Naive thymus-derived CD4-positive, alpha-beta T cell (primary cell): ENCODE results near the gene LPP. TPM values are rescaled to one million over a fixed set of nuclear protein-coding genes. Genes with fewer than 3 reads are reported as not detected.
A peak's percentile ranks its signal among the peaks of the same experiment; 100 is the strongest.

Source experiments
- ATAC-seq: fragments of 150-1000 bp; cut with Tn5 transposase; 2 replicates; pipeline ENCODE4 v1.10.0; 2021; ENCODE audit warnings: mild to moderate bottlenecking, moderate library complexity
- CTCF ChIA-PET: fragments of 350-600 bp; sonication (Branson Sonifier 250); formaldehyde crosslinking; loops from one replicate; lab custom pipeline; 2021; ENCODE audit warnings: antibody characterized with exemption; lab: Charles Lee
- POLR2A ChIA-PET: fragments of 350-600 bp; sonication (Branson Sonifier 250); formaldehyde crosslinking; loops from one replicate; lab custom pipeline; 2021; ENCODE audit warnings: antibody characterized with exemption, inconsistent platforms; lab: Charles Lee
- DNase-seq, 9 donors: peaks; one replicate each; pipeline versions ENCODE4 v3.0.0 to v3.0.0-alpha.2; 2020 to 2022; ENCODE audit warnings: mixed read lengths in 1 of 9
- H3K27ac ChIP-seq: one replicate; pipeline ENCODE4 v1.7.0; 2013; ENCODE audit warnings: mild to moderate bottlenecking, low read depth, low read length, moderate library complexity
- H3K27me3 ChIP-seq, 2 donors: one replicate each; pipeline ENCODE4 v1.7.0; 2013; ENCODE audit warnings: low read length in 2 of 2, mild to moderate bottlenecking in 2 of 2, moderate library complexity in 2 of 2; ENCODE audit not compliant: control insufficient read depth in 2 of 2, insufficient read depth in 2 of 2
- H3K36me3 ChIP-seq, 3 experiments: 1 replicate in 2 of 3; 2 replicates in 1 of 3; pipeline ENCODE4 v1.7.0; 2013; ENCODE audit warnings: low read length in 3 of 3, mild to moderate bottlenecking in 3 of 3, moderate library complexity in 1 of 3; ENCODE audit not compliant: insufficient read depth in 3 of 3, control insufficient read depth in 2 of 3
- H3K4me1 ChIP-seq, 2 donors: one replicate each; pipeline ENCODE4 v1.7.0; 2013; ENCODE audit warnings: low read length in 2 of 2, mild to moderate bottlenecking in 2 of 2, moderate library complexity in 1 of 2; ENCODE audit not compliant: control insufficient read depth in 2 of 2, insufficient read depth in 2 of 2
- H3K4me3 ChIP-seq: 2 replicates; pipeline ENCODE4 v1.7.0; 2013; ENCODE audit warnings: mild to moderate bottlenecking, low read length
- H3K9me3 ChIP-seq, 3 experiments: 1 replicate in 2 of 3; 2 replicates in 1 of 3; pipeline ENCODE4 v1.7.0; 2013; ENCODE audit warnings: low read length in 3 of 3; ENCODE audit not compliant: control insufficient read depth in 2 of 3
- H3K27ac Mint-ChIP-seq, 9 donors: one replicate each; pipeline ENCODE4 v1.8.0; 2020 to 2022; ENCODE audit warnings: mixed read lengths in 9 of 9, mild to moderate bottlenecking in 8 of 9, moderate library complexity in 5 of 9, inconsistent platforms in 2 of 9
- H3K27me3 Mint-ChIP-seq, 5 donors: one replicate each; pipeline ENCODE4 v1.8.0; 2021 to 2022; ENCODE audit warnings: mixed read lengths in 5 of 5, mild to moderate bottlenecking in 1 of 5
- H3K36me3 Mint-ChIP-seq, 5 donors: one replicate each; pipeline ENCODE4 v1.8.0; 2020 to 2022; ENCODE audit warnings: mixed read lengths in 5 of 5, mild to moderate bottlenecking in 3 of 5, inconsistent platforms in 1 of 5
- H3K4me1 Mint-ChIP-seq, 7 donors: one replicate each; pipeline ENCODE4 v1.8.0; 2020 to 2022; ENCODE audit warnings: mixed read lengths in 7 of 7, mild to moderate bottlenecking in 3 of 7, inconsistent platforms in 1 of 7
- H3K4me3 Mint-ChIP-seq, 10 donors: one replicate each; pipeline ENCODE4 v1.8.0; 2020 to 2022; ENCODE audit warnings: mild to moderate bottlenecking in 10 of 10, mixed read lengths in 10 of 10, moderate library complexity in 6 of 10, inconsistent platforms in 2 of 10
- H3K9me3 Mint-ChIP-seq, 11 donors: one replicate each; pipeline ENCODE4 v1.8.0; 2020 to 2022; ENCODE audit warnings: mixed read lengths in 11 of 11, mild to moderate bottlenecking in 4 of 11, inconsistent platforms in 1 of 11, moderate library complexity in 1 of 11
- intact Hi-C, 2 donors: fragments of 100-400 bp; cut with micrococcal nuclease; formaldehyde crosslinking; loops; one replicate each; pipeline ENCODE4 v1.15.1; 2023
- polyA plus RNA-seq, 2 donors: library from polyadenylated mRNA; unstranded; fragments of 300-500 nt; fragmentation: Illumina TruSeq; gene quantifications; one replicate each; pipeline ENCODE4 v1.2.3, GENCODE V29; 2021
- total RNA-seq, 6 experiments: library from RNA in 5 of 6; stranded (reverse) in 5 of 6; gene quantifications; 1 replicate in 5 of 6; 2 replicates in 1 of 6; pipeline ENCODE4 v1.2.3 and lab custom pipeline; 2021 to 2026

Gene LPP
- total and polyA plus RNA-seq, 7 experiments from 2014 or later, result 10.3 to 95.2 (median 19.5) TPM

DNA sequence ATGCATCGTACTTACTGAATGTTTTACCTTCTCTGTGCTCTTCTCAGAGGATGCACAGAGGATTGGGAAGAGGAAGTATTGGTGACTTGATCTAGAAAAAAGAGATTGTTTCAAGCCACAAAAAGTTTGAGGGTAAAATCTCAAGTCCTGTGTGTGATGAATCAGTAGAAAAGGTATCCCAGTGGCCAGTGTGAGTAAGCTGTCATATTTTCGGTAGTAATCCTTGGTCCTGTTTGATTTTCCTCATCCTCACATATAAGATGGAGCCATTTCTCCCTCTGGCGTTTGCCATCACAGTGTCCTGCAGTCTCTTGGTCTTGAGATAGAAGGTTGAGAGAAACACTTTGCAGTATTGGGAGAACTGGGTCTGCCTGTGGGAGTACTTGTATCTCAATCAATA is 166.8 kb downstream of the LPP start:
- intact Hi-C loops, result loop anchor here (5.0 to 10.0 kb wide), 4 partner anchors 82 to 518 kb away; partner anchors contain the start of gene LPP (in 1 of the 2)
- Histone ChIP-seq H3K9me3 (no peaks in the 10 kb centered on the region), H3K4me1 (peaks cover 19 to 26% of the 10 kb centered on the region in 2 donors), H3K27me3 (no peaks in the 10 kb centered on the region), H3K4me3 (no peak overlapping the region), H3K36me3 (no peaks in the 10 kb centered on the region), H3K27ac (no peak overlapping the region)
- no peak for ATAC-seq
- Mint-ChIP-seq H3K36me3 (peaks cover 4 to 43% (median 6%) of the 10 kb centered on the region in 5 donors), H3K4me3 (peak overlapping the region in 1 of 10 donors; percentile 37), H3K9me3 (peaks cover 0 to 6% (median 0%) of the 10 kb centered on the region in 11 donors), H3K27me3 (peaks cover 0 to 6% (median 0%) of the 10 kb centered on the region in 5 donors), H3K27ac (peak overlapping the region in 2 of 9 donors; percentile 11 to 59), H3K4me1 (peaks cover 34 to 67% (median 55%) of the 10 kb centered on the region in 7 donors)
- no peak for DNase-seq
- ChIA-PET CTCF (no interaction called here), POLR2A (interaction anchor here (1.4 kb wide), 1 partner anchor 11 kb away, joined by 4 read pairs; no protein-coding TSS in a partner anchor)

DNA sequence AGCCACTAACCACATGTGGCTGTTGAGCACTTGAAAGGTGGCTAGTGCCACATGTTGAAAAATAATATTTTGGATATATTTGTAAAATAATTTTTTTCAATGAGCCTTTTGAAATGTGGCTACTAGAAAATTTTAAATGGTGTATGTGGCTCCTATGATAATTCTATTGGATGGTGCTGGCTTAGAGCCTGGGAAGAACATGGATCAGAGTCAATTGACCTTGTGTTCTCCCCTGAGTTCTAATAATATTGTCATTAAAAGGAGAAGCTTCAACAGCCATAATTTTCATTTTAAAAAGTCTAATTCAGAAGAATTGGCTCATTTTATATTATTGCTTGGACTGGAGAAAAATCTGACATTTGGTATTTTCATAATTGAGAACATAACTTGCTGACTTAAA is 167.3 kb downstream of the LPP start:
- no peak for ATAC-seq
- Histone ChIP-seq H3K36me3 (no peaks in the 10 kb centered on the region), H3K4me1 (peaks cover 19 to 26% of the 10 kb centered on the region in 2 donors), H3K4me3 (no peak overlapping the region), H3K27ac (no peak overlapping the region), H3K9me3 (no peaks in the 10 kb centered on the region), H3K27me3 (no peaks in the 10 kb centered on the region)
- ChIA-PET POLR2A (interaction anchor here (0.7 to 1.4 kb wide), 2 partner anchors 10 to 857 kb away, joined by 3 to 4 read pairs; no protein-coding TSS in a partner anchor), CTCF (interaction anchor here (0.7 kb wide), 1 partner anchor 17 kb away, joined by 3 read pairs; no protein-coding TSS in a partner anchor)
- DNase-seq, result no peak
- Mint-ChIP-seq H3K27me3 (peaks cover 0 to 5% (median 0%) of the 10 kb centered on the region in 5 donors), H3K9me3 (peaks cover 0 to 6% (median 0%) of the 10 kb centered on the region in 11 donors), H3K4me3 (no peak overlapping the region), H3K27ac (peak overlapping the region in 2 of 9 donors; percentile 11 to 59), H3K36me3 (peaks cover 4 to 48% (median 11%) of the 10 kb centered on the region in 5 donors), H3K4me1 (peaks cover 34 to 67% (median 56%) of the 10 kb centered on the region in 7 donors)
- intact Hi-C loops, result loop anchor here (5.0 to 10.0 kb wide), 4 partner anchors 81 to 519 kb away; partner anchors contain the start of gene LPP (in 1 of the 2)

DNA sequence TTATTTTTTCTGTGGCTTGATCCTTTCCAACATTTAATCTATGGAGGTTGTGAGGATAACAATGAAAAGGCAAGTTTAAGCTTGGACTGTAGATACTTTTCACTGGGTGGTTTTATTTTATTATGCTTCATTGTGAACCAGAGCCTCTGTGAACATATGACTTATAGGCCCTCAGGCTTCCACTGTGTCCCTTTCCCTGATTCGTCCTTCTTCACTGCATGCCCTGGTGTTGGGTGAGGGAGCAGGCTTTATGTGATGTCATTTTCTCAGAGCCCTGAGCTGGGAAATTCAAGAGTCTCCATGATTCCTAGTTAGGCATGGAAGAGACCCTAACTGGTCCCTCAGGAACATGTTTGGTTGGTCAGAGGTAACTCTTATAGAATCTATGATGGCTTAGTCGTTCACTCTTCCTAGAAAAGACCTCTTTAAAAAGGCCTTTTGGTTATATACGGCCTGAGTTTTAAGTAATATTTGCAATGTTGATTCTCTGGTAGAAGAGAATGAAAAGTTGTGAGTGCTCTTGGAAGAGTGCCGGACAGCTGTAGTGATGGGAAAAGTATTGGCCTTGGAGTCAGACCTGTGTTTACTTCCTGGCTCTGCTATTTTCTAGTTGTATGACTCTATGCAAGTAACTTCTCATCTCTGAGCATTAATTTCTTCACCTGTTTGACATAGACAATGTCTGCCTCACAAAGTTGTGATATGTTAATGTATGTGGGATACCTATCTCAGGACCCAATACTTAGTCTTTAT is 168.4 kb downstream of the LPP start:
- Mint-ChIP-seq H3K27me3 (peaks cover 0 to 4% (median 0%) of the 10 kb centered on the region in 5 donors), H3K4me3 (peak overlapping the region in 8 of 10 donors; percentile 11 to 67 (median 51)), H3K4me1 (peaks cover 34 to 67% (median 57%) of the 10 kb centered on the region in 7 donors), H3K9me3 (peaks cover 0 to 6% (median 0%) of the 10 kb centered on the region in 11 donors), H3K36me3 (peaks cover 4 to 49% (median 11%) of the 10 kb centered on the region in 5 donors), H3K27ac (peak overlapping the region; percentile 60 to 93 (median 82))
- Histone ChIP-seq H3K36me3 (no peaks in the 10 kb centered on the region), H3K27me3 (no peaks in the 10 kb centered on the region), H3K4me3 (no peak overlapping the region), H3K27ac (no peak overlapping the region), H3K4me1 (peaks cover 19 to 26% of the 10 kb centered on the region in 2 donors), H3K9me3 (no peaks in the 10 kb centered on the region)
- no peak for DNase-seq
- intact Hi-C loops, result loop anchor here (2.0 to 10.0 kb wide), 7 partner anchors 36 to 810 kb away; partner anchors contain the start of gene LPP (in 1 of the 2)
- no peak for ATAC-seq
- CTCF ChIA-PET, result interaction anchor here (0.9 to 1.2 kb wide), 2 partner anchors 577 to 582 kb away, joined by 3 to 5 read pairs; partner anchors contain the start of gene BCL6
- POLR2A ChIA-PET, result interaction anchor here (0.6 to 1.4 kb wide), 3 partner anchors 9 to 855 kb away, joined by 3 to 4 read pairs (median 3); no protein-coding TSS in a partner anchor

DNA sequence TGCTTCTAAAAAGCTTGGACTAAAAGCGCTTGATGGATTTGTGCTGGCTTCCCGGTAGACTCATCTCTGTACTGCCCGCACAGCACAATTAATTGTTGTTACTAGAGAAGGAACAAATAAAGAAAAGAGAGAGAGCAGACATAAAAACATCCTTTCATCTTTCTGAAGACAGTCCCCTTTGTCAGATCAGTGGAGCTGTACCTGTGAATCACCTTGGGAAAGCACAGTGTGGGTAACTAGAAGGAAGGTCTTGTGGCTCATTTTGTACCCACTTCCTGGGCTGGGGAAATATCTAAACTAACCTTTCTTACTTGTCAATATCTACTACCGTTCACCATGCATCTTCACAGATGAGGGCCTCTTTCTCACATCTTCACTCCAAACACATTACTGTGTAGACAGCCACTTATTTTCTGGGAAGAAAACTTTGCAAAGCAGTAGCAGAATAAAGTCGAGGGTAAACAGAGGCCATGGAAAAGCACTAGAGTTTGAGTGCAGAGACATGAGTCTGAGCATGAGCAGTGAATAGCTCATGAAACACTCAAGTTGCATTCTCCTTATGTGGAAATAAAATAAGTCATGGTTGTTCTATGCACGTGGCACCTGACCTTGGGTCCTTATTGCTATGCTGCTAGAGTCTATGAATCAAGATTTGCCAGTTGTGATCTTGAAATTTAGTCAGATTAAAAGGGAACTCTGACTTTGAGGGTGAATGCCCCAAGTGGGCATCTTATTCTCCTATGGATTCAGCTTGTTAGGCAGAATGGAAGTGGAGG is 169.3 kb downstream of the LPP start:
- H3K4me3 ChIP-seq, result no peak overlapping the region
- peaks cover 27 to 64% (median 52%) of the 10 kb centered on the region in 7 donors for H3K4me1 Mint-ChIP-seq
- POLR2A ChIA-PET, result no interaction called here

DNA sequence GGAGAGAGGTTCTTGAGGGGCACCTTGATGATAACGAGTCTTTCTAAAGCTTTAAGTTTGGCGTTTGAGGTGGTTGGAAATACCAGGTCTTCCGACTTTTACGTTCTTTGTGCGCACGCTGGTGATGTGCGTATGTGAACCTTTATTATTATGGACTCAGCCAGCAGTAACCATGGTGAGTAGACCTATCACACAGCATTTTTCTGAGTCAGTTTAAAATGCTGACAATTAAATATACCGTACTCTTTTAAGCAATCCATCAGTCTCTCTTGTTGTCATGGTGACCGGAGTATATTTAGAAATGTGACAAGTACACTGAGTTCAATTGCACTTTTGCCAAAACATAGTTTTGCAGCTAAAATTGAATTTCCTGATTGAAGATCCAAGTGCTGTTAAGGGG is 172.2 kb downstream of the LPP start:
- Histone ChIP-seq H3K27ac (no peak overlapping the region), H3K27me3 (no peaks in the 10 kb centered on the region), H3K4me1 (peaks cover 19 to 33% of the 10 kb centered on the region in 2 donors), H3K4me3 (no peak overlapping the region), H3K9me3 (no peaks in the 10 kb centered on the region), H3K36me3 (no peaks in the 10 kb centered on the region)
- CTCF ChIA-PET, result no interaction called here
- ATAC-seq (no peak), DNase-seq (no peak)
- Mint-ChIP-seq H3K9me3 (peaks cover 0 to 6% (median 0%) of the 10 kb centered on the region in 11 donors), H3K36me3 (peaks cover 4 to 46% (median 10%) of the 10 kb centered on the region in 5 donors), H3K4me3 (no peak overlapping the region), H3K4me1 (peaks cover 36 to 71% (median 63%) of the 10 kb centered on the region in 7 donors), H3K27ac (peak overlapping the region in 1 of 9 donors; percentile 10), H3K27me3 (no peaks in the 10 kb centered on the region)
- POLR2A ChIA-PET, result interaction anchor here (1.5 kb wide), 1 partner anchor 12 kb away, joined by 3 read pairs; no protein-coding TSS in a partner anchor
- intact Hi-C loops, result loop anchor here in 1 of 2 donors (10.0 kb wide), 1 partner anchor 171 kb away; the partner anchor contains the start of gene LPP

More for the DNA sequence above, 169.3 kb downstream of the LPP start:
- Histone ChIP-seq H3K27ac (no peak overlapping the region), H3K27me3 (no peaks in the 10 kb centered on the region), H3K9me3 (no peaks in the 10 kb centered on the region), H3K36me3 (no peaks in the 10 kb centered on the region), H3K4me1 (peaks cover 19 to 26% of the 10 kb centered on the region in 2 donors)
- DNase-seq (peak in 8 of 9 donors; percentile 50 to 77 (median 64)), ATAC-seq (peak; percentile 97)
- Mint-ChIP-seq H3K27ac (peak overlapping the region; percentile 60 to 93 (median 82)), H3K27me3 (no peaks in the 10 kb centered on the region), H3K9me3 (peaks cover 0 to 6% (median 0%) of the 10 kb centered on the region in 11 donors), H3K36me3 (peaks cover 4 to 44% (median 6%) of the 10 kb centered on the region in 5 donors), H3K4me3 (peak overlapping the region; percentile 0 to 67 (median 50))
- CTCF ChIA-PET, result interaction anchor here (0.9 to 1.2 kb wide), 2 partner anchors 578 to 583 kb away, joined by 3 to 5 read pairs; partner anchors contain the start of gene BCL6
- intact Hi-C loops, result loop anchor here (1.0 to 10.0 kb wide), 10 partner anchors 14 to 810 kb away; partner anchors contain the start of gene LPP (in 1 of the 2)
